Measurements from ENCODE around the gene DAG1. TPM values are rescaled to one million over a fixed set of nuclear protein-coding genes. Genes with fewer than 3 reads are reported as not detected.

Gene DAG1
- total RNA-seq, result 201 TPM

GRCh38 chr3:49469936-49470713 is at the start of gene DAG1:
DAG1 (plus strand) TSS chr3:49470267; CDS start chr3:49510535, 40,268 bp downstream.
- DNase-seq, result peak; percentile 99

- DNase-seq, result no peak
These were observed 48.1 kb upstream of the DAG1 start for GRCh38 chr3:49421890-49422378.

- DNase-seq, result peak; percentile 72
These were observed 47.5 kb upstream of the DAG1 start, which contains the start of gene AMT for GRCh38 chr3:49422379-49423248. AMT (minus strand) TSS chr3:49422473; CDS start chr3:49422450, 23 bp downstream.

GRCh38 chr3:49424816-49425215 is 45.3 kb upstream of the DAG1 start:
- DNase-seq, result no peak

GRCh38 chr3:49427586-49427985 is 42.5 kb upstream of the DAG1 start:
- no peak for DNase-seq

DNA sequence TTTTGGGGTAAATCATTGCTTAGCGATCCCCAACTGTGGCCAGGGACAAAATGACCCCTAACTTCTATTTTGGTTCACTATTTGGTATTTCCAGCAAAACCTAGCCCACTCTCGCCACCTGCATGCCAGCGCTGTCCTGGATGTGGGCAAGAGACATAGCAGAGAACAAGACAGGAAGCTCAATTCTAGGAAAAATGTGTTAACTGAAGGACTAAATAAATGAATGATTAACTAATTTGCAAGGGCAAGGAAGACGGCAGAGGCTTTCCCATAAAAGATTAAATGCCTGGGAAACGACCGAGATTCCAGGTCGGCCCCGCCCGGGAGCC is 41.4 kb upstream of the DAG1 start:
- DNase-seq, result no peak

- DNase-seq, result no peak
These were observed 35.3 kb upstream of the DAG1 start for GRCh38 chr3:49434731-49435130.

GRCh38 chr3:49445391-49445790 is 24.7 kb upstream of the DAG1 start:
- DNase-seq, result no peak

DNA sequence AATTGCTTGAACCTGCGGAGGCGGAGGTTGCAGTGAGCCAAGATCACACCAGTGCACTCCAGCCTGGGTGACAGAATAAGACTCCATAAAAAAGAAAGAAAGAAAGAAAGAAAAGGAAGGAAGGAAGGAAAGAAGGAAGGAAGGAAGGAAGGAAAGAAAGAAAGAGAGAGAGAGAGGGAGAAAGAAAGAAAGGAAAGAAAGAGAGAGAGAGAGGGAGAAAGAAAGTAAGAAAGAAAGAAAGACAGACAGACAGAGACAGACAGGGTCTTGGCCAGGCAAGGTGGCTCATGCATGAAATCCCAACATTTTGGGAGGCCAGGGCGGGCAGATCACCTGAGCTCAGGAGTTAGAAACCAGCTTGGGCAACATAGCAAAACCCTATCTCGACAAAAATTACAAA is 16.4 kb upstream of the DAG1 start:
- no peak for DNase-seq

GRCh38 chr3:49454458-49454857 is 15.6 kb upstream of the DAG1 start:
- peak; percentile 60 for DNase-seq

DNA sequence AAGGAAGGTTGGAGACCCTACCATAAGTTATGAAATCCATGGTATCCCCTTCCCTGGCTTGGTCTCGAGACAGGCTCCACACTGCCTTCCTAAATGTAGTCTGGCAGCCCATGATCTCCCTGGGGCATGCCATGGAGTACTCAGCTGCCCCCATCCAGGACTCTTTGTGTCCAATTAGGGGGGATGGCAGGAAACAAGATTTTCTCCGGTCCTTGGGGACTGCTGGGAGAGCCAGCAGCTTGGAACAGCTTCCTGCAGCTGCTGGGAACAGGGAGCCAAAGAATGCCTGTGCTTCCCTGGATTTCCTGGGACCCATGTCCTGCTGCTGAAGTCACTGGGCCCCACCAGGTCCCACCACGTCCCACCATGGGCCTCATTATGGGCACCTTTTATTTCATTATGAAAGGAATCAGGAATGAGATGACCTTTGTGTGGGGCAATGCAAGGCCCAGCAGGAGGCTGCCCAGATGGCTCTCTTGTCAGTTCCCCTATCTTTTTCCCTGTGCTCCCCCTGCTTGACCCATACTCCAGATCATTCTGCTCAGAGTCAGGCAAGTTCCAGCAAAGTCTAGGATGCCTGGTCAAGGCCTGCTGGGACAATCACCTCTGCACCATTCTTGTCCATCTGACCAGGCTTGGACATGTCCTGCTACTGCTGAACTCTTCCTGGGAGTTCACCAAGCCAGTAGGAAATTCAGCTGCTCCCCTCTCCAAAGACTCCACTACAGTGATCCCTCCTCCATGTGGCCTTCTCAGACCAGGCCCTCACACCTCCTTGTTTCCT is 15.0 kb upstream of the DAG1 start:
- DNase-seq, result peak; percentile 90

GRCh38 chr3:49456466-49456865 is 13.6 kb upstream of the DAG1 start:
- DNase-seq, result no peak

DNA sequence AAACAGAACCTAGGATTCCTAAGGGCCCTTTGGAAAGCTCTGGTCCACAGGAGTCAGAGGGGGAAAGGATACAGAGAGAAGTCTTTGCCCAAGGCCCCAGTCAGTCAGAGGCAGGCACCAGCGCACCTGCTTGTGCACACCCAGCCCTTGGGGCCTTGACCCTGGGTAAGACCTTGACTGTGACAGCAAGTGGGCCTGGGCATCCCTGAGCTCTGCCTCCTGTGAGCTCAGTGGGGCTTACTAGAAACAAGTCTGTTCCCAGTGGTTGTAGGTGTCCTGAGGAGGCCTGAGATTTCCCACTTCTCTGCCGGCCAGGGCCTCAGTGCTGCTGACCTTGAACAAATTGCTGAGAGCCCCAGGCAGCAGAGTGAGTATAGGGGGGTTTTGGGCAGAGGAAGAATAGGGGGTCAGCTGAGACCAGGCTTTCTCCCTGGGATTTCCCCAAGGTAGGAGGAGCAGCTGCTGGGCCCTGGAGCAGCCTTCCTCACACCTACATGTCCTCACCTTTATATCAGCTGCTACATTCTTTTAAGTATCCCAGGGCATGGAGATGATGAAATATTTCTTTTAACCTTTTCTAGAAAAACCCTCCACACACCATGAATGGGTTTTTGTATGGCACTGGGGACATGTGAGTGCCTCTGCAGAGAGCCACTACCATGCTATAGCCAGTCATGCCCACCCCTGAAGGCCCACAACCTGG is 9.7 kb upstream of the DAG1 start:
- DNase-seq, result no peak

DNA sequence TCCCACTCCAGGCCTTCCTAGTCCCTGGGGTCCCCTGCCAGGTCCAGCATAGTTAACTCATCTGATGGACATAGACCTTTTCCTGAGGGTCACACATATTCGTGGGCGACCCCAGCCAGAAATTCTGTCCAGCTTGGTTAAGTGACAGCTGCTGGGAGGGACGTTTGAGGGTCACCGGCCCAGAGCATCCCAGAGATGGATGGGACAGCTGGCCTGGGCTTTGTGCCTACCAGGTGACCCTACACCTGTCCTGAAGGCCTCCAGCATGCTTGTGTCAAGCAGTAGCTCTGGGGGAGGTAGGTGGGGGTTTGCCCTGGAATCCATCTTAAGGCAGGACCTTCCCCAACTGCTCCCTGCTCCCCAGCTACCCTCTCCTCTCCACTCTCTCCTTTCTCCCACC is 9.1 kb upstream of the DAG1 start:
- DNase-seq, result no peak

GRCh38 chr3:49461443-49462171 is 8.5 kb upstream of the DAG1 start:
- peak; percentile 63 for DNase-seq

GRCh38 chr3:49462222-49462621 is 7.8 kb upstream of the DAG1 start:
- no peak for DNase-seq

DNA sequence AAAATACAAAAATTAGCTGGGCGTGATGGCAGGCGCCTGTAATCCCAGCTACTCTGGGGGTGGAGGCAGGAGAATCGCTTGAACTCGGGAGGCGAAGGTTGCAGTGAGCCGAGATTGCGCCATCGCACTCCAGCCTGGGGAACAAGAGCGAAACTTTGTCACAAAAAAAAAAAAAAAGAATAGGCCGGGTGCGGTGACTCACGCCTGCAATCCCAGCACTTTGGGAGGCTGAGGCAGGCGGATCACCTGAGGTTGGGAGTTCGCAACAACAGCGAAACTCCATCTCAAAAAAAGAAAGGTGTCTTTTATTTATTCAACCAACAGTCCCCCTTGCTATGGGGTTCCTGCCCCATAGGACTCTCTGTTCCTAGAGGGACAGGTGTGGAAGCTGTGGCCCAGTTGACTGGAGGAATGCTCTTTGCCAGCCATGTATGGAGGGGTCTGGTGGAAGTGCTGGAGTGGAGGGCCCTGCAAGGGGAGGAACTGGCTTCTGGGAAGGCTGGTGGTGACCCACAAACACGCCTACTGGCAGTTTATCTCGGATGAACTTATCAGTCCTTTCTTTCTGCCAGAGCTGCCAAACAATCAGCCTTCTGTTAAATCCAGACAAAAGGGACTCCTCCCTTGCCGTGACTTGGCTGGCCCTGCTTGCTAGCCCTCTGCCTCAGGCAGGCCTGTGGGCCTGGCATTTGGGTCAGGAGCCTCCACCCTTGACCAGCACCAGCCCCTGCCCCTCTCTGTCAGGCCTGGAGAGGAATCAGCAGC is 4.6 kb upstream of the DAG1 start:
- DNase-seq, result peak; percentile 61

DNA sequence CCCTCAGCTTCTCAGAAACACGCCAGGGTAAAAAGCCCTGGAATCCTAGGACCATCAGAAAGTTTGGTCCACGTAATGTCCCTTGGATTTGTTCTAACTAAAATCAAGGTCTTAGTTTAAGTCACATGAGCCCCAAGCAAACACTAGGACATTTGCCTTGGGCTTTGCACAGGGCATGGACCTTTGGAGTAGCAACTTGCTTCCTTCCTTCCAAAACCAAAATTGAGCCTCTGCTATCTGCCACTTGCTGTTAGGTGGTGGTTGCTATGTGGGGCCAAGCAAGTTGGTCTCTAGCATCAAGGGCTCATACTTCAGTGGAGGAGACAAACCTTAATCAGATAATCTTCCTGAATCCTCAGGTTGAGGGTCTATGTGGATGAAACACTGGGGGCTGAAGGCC is 4.0 kb upstream of the DAG1 start:
- DNase-seq, result no peak

GRCh38 chr3:49469037-49469935 is 781 bp upstream of the DAG1 start:
- peak; percentile 95 for DNase-seq

All from tongue (tissue), 2 donors.